Testis (tissue), 2 donors: ENCODE data around the gene CARD9.

Source experiments
- CTCF ChIP-seq, 3 experiments: fragments of 450-650 bp in 2 of 3; fragments of 200-600 bp in 1 of 3; sonication (generic) in 1 of 3; IDR thresholded peaks; one replicate each; pipeline ENCODE4 v1.5.1; 2016 to 2019; ENCODE audit warnings: antibody characterized with exemption in 3 of 3, mild to moderate bottlenecking in 2 of 3, moderate library complexity in 1 of 3
- POLR2A ChIP-seq: fragments of 450-650 bp; IDR thresholded peaks from one replicate; pipeline ENCODE4 v1.6.1; 2017; ENCODE audit warnings: antibody characterized with exemption, mild to moderate bottlenecking, moderate library complexity

DNA sequence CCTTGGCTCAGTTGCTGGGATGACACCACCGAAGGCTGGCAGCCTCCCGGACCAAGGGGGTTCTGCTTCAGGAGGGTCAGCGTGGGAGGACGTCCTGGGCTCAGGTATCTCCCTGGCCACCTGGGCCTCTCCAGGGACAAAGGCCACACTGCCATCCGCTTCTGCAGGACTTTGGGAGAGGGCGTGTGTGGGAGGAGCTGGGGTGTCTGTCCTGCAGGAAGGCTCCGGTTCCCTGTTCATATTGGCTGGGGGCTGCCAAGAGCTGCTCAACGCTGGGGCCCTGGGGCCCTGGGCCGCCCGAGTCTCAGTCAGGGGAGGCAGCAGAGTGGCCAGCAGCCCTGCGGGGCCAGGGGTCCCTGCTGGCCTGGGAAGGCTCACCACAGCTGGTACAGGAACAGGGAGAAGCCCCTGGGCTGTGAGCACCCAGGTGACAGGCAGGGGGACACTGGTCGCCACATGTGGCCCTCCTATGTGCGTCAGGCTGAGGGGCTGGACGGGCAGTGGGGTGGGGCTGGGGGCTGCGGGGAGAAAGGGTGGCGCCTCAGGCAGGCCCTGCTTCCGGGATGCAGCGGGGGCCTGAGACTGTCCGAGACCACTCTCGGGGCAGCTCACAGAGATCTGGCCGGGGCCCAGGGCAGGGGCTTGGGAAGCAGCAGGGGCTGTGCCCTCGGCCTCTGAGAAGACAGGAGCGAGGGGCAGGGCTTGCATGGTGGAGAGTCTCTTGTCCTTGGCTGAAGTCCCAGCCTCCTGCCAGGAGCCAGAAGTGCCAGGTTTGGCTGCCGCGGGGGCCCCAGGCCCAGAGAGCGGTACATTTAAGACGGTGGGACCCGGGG, 4.9 kb upstream of the CARD9 start:
- TF ChIP-seq CTCF (IDR thresholded peaks at IDR 0.05) (no peak), POLR2A (no peak)
